ENCODE measurements around the gene TUBA3E.

- TF ChIP-seq POLR2A (IDR thresholded peaks at IDR 0.05) (no peak), EP300 (IDR thresholded peaks at IDR 0.05) (no peak), POLR2AphosphoS5 (IDR thresholded peaks at IDR 0.05) (no peak)
- TF ChIP-seq, protein P1, sequence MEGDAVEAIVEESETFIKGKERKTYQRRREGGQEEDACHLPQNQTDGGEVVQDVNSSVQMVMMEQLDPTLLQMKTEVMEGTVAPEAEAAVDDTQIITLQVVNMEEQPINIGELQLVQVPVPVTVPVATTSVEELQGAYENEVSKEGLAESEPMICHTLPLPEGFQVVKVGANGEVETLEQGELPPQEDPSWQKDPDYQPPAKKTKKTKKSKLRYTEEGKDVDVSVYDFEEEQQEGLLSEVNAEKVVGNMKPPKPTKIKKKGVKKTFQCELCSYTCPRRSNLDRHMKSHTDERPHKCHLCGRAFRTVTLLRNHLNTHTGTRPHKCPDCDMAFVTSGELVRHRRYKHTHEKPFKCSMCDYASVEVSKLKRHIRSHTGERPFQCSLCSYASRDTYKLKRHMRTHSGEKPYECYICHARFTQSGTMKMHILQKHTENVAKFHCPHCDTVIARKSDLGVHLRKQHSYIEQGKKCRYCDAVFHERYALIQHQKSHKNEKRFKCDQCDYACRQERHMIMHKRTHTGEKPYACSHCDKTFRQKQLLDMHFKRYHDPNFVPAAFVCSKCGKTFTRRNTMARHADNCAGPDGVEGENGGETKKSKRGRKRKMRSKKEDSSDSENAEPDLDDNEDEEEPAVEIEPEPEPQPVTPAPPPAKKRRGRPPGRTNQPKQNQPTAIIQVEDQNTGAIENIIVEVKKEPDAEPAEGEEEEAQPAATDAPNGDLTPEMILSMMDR (IDR thresholded peaks at IDR 0.05) = no peak
Measured at GRCh38 chr2:130241041-130241707, 42.9 kb upstream of the TUBA3E start.
